RPMI8226 (cell line): ENCODE measurements around the gene LMOD3.

Source experiments
- DNase-seq: peaks from one replicate; pipeline ENCODE4 v3.0.0-alpha.2; 2015

The LMOD3 gene

DNA sequence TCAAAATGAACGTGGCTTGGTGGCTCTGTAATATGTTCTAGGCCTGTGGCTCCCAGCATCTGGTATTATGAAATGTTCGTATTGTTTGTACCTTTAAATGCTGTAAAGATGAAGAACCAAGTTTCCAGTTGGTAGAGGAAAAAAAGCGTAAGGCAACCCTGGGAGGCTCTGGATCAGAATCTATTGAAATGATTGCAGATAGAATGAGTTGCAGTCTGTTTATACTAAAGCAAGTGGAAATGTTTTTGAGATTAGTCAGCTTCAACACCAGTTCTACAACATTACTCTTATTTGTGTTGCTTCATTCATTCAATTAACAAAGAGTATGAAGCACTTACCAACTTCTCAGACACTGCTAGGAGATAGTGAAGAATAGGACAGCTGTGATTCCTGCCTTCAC, 32.4 kb downstream of the LMOD3 start:
- no peak for DNase-seq

DNA sequence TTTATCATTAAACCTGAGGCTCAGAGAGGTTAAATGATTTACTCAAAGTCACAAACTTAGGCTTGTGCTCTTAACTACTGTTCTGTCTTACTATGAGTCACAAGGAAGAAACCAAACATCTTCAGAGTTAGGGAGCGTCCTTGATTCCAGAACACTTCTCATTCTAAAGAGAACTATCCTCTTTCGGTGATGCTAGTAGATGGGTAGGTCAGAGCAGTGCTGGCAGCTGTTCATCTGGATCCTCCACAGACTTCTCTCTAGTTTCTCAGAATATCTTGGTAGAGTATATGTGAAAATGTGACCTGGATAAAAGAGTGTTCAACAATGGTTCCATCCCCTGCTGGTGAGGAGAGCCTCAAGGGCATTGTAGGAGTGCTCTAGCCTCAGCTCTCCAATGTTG, 34.3 kb downstream of the LMOD3 start:
- no peak for DNase-seq

DNA sequence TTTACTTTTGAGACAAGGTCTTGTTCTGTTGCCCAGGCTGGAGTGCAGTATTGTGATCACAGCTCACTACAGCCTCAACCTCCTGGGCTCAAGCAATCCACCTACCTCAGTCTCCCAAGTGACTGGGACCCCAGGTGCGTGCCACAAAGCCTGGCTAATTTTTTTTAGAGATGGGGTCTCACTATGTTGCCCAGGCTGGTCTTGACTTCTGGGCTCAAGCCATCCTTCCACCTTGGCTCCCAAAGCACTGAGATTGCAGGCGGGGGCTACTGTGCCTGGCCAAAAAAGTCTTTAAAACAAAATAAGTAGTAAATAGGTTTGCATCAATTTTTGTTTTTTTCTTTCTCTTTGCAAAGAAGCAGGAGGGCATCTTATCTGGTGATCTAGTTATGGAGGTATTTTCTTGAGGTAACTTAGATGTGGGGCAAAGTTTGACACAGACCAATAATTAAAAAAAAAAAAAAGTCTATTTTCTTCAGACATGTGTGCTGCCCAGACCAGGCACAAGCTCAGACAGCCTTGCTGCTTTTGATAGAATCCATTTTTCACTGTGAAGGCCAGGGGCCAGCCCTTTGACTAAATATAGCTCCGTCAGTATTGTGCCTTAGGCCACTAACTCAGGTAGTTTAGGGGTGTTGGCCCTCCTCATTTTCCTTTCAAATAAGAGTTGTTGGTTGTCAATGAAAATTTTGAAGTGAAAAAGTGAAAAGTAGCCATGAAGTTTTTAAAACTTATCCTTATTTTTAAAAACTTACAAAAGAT, 35.2 kb downstream of the LMOD3 start:
- DNase-seq = no peak

DNA sequence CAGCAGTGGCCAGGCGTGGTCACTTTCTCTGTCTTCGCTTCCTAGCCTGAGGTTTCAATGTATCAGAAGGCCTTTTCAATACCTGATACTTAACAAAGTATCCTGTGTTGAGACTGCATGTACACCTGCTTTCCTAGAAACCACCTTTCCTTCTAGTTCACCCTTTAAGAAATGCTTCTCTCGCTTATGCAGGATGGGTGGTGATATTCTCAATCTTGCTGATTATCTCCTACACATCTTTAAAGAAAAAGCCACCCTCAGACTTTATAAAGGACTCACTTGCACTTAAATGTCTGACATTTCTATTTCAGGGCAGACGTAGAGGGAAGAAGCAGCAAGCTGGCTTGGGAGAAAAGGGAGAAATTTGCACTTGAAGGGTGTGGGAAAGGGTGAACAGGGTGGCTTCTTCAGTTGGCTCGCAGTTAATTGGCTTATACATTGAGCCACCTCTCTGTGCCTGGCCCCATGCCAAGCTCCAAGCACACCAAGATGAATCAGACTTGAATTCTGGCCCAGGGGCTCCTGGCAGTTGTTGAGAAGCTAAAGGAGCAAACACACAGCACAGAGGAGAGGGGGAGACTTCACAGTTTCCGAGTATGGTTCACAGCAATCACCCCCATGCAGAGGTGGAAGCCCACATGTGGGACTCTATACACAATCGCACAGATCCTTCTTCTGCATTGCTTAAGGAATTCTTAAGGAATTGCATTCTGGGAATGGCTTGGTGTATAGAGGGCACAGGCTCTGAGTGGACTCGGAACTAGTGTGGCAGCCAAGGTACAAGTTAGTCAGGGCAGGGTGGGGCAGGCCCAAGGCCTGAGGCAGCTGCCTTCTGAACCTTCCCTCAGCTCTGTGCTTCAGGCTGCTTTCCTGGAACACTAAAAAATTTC, 36.3 kb downstream of the LMOD3 start:
- peak; percentile 93 for DNase-seq

DNA sequence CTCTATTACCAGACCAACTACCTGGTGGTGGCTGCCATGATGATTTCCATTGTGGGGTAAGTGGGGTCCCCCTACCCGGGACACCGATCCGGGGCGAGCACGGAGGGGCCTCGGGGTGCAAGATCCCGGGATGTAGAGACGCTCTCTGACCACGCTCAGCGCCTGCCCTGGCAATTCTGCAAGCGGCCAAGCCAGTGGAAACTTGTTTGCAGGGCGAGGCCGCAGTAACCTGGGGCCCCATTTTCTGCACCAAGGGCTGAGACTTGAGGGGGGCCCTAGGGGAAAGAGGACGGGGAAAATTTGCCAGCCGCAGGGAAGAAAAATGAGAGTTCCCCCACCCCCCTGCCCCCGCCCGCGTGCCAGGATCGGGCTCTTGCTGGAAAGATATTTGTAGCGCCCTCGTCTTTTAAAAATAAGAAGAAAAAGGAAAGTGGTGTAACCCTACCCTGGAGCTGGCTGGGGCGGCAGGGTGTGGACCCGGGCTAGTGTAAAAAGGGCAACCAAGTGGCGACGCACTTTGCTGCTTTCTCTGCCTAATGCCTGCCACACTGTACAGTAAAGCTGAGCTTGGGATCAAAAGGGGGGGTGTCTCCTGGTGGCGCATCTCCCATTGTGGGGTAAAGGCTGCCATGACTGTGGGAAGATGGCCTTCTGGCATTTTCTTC, 37.1 kb downstream of the LMOD3 start:
- DNase-seq = peak; percentile 44

DNA sequence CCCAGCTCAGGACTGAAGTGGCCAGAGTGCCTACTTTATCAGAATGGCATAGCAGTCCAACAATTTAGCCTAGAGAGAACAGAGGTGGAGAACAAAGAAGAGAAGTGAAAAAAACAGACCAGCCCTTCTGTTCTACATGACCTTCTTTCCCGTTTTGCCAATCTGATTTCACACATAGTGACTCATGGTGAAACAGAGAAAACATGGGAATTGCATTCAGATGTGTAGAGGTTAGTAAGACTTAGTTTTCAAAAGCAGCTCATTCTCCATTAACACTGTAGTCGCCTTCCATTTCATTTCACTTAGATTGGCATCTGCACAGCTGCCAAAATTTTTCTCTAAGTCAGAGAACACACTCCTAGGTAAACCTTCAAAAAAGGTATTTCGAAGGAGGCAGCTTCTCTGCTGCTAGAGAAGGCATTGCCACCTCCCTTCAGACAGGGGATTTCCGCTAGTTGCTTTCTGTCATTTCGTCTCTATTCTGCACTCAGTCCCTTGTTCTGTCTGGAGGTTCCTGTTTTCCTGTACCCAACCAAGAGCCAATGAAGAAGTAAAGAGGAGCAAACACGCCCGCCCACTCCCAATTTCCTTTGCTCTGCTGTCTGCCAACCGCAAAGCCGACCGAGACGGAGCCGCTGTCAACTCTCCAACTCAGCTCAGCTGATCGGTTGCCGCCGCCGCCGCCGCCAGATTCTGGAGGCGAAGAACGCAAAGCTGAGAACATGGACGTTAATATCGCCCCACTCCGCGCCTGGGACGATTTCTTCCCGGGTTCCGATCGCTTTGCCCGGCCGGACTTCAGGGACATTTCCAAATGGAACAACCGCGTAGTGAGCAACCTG, 37.8 kb downstream of the LMOD3 start, which contains the start of gene ARL6IP5:
ARL6IP5 (plus strand) TSS at position 612 of the 842 bp plus-strand sequence; CDS start at position 723, 111 bp downstream.
- peak; percentile 96 for DNase-seq

DNA sequence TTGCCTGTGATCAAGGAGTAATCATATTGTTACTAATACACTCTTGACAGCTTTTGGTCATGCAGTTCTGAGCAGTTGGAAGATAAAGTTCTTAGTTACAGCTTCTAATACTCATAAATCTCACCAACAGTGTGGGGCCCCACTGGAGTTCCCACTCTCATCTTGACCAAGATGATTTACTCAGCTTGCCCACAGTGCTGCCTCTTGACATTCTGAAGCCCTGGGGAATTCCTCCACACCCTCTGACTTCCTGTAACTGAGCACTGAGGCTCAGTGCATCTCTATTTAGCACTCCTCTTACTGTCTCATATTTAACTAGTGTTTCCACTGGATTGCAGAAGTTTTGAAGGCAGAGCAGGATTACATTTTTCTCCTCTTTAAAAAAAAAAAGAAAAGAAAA, 39.6 kb downstream of the LMOD3 start:
- DNase-seq = peak; percentile 62

DNA sequence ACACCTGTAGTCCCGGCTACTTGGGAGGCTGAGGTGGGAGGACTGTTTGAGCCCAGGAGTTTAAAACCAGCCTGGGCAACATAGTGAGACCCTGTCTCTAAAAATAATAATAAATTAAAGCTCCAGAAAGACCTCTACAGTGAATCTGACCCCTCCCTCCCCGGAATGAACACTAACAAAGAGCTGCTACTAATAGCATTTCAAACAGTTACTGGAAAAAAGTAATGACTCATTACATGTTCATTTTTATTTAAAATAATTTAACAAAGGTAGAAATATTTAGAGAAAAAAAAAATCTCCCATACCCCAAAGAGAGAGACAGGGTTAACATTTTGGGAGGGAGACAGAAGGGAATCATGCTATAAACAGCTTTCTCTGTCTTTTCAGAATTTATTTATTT, 40.0 kb downstream of the LMOD3 start:
- no peak for DNase-seq

DNA sequence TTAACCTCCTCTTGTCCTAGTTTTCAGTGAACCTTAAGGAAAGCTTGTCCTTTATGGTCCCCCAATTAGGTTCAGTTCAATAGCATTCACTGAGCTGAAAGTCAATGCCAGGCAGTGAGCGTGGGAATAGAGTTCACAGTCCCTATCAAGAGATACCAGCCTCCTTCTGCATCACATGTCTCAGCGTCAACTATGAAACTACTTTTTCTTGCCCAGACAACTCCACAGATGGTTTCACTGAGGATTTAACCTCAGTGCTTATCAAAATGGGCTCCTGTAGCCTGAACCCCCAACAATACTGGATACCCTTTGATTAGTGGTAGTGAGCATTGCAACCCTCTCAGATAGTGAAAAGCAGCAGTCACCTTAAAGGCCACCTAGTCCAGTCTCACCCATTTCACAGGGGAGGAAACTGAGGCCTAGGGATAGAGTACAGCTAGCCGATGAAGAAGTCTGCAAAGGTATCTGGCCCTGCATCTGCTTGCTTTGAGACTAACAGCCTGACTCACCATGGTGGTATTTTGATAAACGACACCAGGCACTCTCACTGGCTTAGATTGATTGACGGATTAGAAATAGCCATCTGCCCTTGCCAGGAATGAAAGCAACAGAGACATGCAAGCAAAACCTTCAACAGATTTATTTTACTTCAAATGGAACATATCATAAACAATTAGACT, 40.7 kb downstream of the LMOD3 start:
- DNase-seq = no peak

DNA sequence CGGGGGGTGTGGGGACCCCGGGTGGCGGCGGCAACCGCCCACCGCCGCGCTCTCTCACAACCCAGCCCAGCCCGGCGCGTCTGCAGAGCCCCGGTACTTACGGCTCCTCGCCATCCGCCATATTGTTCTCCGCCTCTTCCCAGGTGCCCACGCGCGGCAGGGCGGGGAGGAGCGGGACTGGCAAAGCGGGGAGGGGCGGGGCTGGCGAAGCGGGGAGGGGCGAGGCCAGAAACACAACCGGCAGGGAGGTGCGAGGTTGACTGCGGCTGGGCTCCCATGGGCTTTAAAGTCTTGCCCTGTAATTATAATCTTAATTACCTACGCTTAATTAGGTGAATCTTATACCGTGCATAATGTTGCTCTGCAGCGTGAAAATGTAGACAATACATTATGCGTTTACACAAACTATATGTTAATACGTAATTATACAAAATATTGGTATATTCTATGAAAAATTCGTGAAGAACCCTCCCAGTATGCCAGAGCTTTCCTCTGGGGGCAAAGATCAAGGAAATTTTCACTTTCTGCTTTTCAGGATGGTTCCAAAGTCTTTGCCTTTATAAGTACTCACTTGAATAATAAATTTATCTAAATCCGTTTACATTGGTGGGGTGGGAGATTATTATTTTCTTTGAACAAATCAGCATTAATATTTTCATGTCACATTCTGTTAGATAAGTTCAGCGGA, 42.0 kb downstream of the LMOD3 start, which contains the start of gene UBA3:
UBA3 (minus strand) TSS at position 133 of the 688 bp plus-strand sequence; CDS start at position 121, 12 bp downstream.
- peak; percentile 93 for DNase-seq

DNA sequence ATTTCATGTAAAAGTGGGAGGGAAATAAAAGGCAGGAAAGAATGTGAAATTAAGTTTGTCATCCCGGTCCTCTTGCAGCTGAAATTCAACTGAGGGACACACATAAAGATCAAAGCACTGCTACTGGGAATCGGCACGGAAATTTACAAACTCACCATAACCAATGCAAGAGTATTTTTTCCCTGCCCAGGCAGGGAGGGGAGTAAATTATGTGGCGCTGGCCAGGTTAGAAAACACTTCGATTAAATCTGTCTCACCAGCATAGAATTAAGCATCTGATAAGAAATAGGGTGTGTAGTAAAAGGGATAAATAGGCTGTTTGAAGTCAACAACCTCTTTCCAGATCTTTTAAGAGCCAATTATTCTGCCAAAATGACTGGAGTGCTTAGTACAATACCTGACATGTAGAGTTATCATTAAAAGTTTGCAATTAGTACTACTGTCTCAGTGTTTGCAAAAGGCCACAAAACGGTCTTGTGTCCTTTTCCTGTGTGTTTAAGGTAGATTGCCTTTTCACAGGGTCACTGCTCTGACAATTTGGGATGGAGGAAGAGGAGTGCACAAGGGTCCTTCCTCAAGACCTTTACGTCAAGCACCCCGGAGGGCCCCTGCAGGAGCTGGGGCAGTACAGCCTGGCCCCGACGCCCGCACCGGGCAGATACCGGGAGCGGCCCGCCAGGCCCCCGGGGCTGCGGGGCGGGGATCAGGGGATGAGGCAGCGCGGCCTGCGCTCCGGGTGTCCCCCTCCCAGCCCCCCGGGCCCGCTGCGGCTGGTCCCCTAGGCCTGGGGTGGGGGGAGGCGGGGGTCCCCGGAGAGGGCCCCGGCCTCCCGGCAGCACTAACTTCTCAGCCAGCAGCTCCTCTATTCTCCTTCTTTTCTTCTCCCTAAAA, 42.9 kb downstream of the LMOD3 start:
- no peak for DNase-seq

DNA sequence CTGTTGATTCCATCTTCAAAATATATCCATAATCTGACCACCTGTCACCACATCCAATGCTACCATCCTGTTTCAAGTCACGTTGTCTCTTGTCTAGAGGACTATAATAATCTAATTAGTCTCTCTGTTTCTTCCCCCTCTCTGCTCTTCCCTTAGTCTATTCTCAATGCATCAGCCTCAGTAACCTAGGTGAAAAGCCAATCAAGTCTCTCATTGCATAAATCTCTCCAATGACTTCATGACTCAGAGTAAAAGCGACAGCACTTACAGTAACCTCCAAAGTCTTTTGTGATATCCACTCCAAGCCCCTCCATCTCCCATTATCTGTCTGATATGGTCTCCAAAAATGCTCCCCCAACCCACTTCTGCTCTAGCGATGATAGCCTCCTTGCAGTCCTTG, 49.5 kb downstream of the LMOD3 start:
- DNase-seq = no peak

DNA sequence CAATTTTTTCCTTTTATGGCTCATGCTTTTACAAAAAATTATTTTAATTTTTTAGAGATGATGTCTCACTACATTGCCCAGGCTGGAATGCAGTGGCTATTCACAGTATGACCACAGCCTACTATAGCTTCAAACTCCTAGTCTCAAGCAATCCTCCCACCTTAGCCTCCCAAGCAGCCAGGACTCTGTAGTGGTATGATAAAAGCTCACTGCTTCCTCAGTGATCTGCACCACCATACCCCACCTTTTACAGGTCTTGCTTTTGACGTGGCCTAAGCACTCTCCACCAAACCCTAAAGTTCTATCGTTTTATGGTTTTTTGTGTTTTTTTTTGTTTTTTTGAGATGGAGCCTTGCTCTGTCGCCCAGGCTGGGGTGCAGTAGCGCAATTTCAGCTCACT, 56.3 kb downstream of the LMOD3 start:
- DNase-seq = no peak

DNA sequence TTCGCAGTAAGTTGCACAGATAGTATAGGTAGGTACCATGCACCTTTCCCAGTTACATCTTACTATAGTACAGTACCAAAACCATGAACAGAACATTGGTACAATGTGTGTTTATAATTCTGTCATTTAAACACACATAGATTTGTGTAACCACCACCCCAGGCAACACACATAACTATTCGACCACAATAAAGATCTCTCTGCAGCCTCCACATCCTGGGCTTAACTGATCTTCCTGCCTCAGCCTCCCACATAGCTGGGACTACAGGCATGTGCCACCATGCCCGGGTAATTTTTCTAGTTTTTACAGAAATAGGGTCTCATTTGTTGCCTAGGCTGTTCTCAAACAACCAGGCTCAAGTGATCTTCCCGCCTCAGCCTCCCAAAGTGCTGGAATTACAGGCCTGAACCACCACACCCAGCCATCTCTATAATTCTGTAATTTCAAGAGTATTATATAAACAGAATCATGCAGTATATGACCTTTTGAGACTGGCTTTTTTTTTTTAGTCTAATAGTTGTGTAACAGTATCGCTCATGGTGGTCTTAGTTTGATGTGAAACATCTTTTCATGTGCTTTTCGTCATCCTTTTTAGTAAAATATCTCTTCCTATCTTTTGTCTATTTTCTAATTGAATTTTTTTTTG, 57.0 kb downstream of the LMOD3 start:
- DNase-seq = no peak

DNA sequence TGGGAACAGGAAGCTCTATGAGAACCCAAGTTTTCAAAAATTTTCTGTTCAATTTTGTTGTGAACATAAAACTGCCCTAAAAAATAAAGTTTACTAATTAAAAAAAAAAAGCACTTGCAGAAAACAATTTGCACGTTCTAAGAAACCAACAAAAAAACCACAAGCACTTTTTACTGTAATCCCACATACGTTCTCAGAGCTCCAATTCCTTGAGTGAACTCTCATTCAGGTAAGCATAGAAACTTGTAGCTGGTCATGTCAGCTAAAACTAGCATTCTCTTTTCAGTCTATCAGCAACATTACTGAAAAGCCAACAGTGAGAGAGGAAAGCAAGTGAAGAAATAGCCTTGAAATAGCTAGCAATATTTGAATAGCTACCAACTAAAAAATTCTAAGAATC, 58.8 kb downstream of the LMOD3 start:
- DNase-seq = no peak

DNA sequence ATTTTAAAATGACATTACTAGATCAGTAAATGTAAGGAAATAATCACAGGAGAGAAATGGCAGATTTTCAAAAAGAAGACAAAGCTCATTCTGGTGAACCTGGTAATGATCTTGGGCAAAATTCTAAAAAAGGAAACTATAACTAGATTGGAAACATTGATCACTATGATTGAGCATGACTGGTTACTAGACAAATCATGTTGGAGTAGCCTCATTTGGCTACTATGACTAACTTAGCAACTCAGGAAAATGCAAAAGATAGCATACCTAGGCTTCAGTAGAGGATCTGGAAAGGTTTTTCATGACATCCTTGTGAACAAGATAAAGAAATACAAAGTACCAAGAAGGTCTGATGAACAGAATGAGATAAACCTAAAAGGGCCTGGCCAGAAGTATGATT, 62.7 kb downstream of the LMOD3 start:
- DNase-seq = no peak

DNA sequence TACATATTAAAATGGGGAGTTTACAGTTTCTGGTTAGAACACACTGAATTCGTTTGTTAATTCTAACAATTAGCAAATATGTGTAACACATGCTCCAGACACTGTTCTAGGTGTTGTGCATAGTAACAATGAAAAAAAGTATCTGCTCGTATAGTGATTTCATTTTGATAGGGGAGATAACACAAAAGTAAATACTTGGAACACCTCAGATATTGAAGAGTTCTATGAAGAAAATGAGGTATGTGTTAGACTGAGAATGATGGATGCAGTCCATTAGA, 63.5 kb downstream of the LMOD3 start:
- no peak for DNase-seq

DNA sequence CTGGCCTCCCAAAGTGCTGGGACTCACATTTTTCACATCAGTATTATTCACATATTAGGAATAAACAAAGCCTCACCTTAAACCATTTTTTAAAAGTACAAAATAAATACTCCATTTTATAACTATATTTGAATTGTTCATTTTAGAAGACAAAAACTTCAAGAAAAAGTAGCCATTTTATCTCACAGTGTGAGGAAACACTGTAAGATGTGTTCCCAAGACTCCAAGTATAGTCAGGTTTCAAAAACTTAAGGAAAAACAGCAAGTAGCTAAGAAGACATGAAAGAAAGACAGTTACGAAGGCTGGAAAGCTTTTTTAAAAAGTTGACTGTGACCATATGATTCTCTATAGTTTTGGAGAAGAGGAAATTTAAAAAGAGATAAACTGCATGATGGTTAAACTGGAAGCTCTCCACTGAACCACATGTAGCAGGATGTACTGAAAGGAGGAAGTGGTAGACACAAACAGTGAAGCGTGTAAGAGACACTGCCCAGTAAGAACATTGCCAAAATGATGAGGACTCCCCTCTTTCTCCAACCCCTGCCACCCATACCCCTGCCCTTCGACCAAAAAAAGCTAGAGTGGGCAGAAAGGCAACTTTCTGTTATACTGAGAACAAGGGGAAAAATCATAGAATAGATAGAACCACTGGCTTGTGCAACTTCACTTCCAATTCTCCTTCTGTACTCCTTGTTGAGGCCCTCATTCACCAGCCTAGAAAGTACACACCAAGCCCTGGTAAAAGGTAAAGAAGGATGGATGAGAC, 64.0 kb downstream of the LMOD3 start:
- no peak for DNase-seq
